HG03457 (cell line): ENCODE measurements around the gene RAMP1.

Experiments
- ATAC-seq: cut with Tn5 transposase; IDR thresholded peaks from one replicate; pipeline ENCODE4 v1.9.1; 2021; ENCODE audit warnings: moderate number of reproducible peaks; ENCODE audit not compliant: unreplicated experiment

RAMP1 gene

GRCh38 chr2:237876061-237876526 is 16.7 kb downstream of the RAMP1 start:
- no peak for ATAC-seq

- ATAC-seq = no peak
Observed at GRCh38 chr2:237876532-237876931, 17.1 kb downstream of the RAMP1 start.

- no peak for ATAC-seq
Observed at GRCh38 chr2:237876951-237877491, 17.6 kb downstream of the RAMP1 start.

GRCh38 chr2:237877576-237878307 is 18.3 kb downstream of the RAMP1 start:
- ATAC-seq = no peak

GRCh38 chr2:237878321-237879057 is 19.1 kb downstream of the RAMP1 start:
- no peak for ATAC-seq

GRCh38 chr2:237879058-237879430 is 19.6 kb downstream of the RAMP1 start:
- ATAC-seq = no peak

GRCh38 chr2:237879991-237880560 is 20.7 kb downstream of the RAMP1 start:
- no peak for ATAC-seq

- ATAC-seq = no peak
Observed at GRCh38 chr2:237882510-237883481, 23.4 kb downstream of the RAMP1 start.

- ATAC-seq = no peak
Observed at GRCh38 chr2:237883951-237884446, 24.6 kb downstream of the RAMP1 start.

GRCh38 chr2:237884681-237885080 is 25.3 kb downstream of the RAMP1 start:
- no peak for ATAC-seq

- no peak for ATAC-seq
Observed at GRCh38 chr2:237885111-237885930, 25.9 kb downstream of the RAMP1 start.

- ATAC-seq = no peak
Observed at GRCh38 chr2:237885931-237886684, 26.7 kb downstream of the RAMP1 start.

GRCh38 chr2:237886685-237887481 is 27.5 kb downstream of the RAMP1 start:
- no peak for ATAC-seq

- ATAC-seq = no peak
Observed at GRCh38 chr2:237888389-237888788, 29.0 kb downstream of the RAMP1 start.

GRCh38 chr2:237889016-237889415 is 29.6 kb downstream of the RAMP1 start:
- no peak for ATAC-seq

- ATAC-seq = no peak
Observed at GRCh38 chr2:237889811-237890210, 30.4 kb downstream of the RAMP1 start.

- ATAC-seq = no peak
Observed at GRCh38 chr2:237892478-237892877, 33.1 kb downstream of the RAMP1 start.

GRCh38 chr2:237892984-237893595 is 33.7 kb downstream of the RAMP1 start:
- no peak for ATAC-seq
